ENCODE data around the gene SDCBP2. TPM values are rescaled to one million over a fixed set of nuclear protein-coding genes. Genes with fewer than 3 reads are reported as not detected.

Gene SDCBP2
- total and polyA plus RNA-seq, 9 donors, result 0.92 to 34.7 (median 3.7) TPM

DNA sequence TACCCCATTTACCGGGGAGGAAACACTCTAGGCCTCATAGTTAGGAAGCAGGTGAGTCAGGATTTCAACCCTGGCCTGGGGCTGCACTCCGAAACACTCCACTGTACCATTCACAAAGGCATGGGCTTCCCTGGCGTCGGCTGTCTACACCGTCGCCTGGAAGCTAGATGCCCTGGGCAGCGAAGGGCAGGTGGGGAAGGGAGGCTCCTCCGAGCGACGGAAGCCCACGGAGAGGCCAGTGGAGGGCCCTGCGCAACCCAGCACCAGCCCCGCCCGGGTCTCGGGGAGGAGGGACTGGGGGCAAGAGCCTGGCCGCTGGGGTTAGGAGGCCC, 16.1 kb downstream of the SDCBP2 start:
- TF ChIP-seq EP300 (IDR thresholded peaks at IDR 0.05), result no peak
- TF ChIP-seq, protein P1, sequence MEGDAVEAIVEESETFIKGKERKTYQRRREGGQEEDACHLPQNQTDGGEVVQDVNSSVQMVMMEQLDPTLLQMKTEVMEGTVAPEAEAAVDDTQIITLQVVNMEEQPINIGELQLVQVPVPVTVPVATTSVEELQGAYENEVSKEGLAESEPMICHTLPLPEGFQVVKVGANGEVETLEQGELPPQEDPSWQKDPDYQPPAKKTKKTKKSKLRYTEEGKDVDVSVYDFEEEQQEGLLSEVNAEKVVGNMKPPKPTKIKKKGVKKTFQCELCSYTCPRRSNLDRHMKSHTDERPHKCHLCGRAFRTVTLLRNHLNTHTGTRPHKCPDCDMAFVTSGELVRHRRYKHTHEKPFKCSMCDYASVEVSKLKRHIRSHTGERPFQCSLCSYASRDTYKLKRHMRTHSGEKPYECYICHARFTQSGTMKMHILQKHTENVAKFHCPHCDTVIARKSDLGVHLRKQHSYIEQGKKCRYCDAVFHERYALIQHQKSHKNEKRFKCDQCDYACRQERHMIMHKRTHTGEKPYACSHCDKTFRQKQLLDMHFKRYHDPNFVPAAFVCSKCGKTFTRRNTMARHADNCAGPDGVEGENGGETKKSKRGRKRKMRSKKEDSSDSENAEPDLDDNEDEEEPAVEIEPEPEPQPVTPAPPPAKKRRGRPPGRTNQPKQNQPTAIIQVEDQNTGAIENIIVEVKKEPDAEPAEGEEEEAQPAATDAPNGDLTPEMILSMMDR (IDR thresholded peaks at IDR 0.05), result no peak
- TF ChIP-seq POLR2A (IDR thresholded peaks at IDR 0.05), result no peak
- Histone ChIP-seq H3K4me1 (ENCODE audit: insufficient read depth) (peaks cover 2% of the 10 kb centered on the region), H3K4me3 (no peak overlapping the region), H3K27me3 (no peaks in the 10 kb centered on the region), H3K9me3 (no peaks in the 10 kb centered on the region), H3K36me3 (no peaks in the 10 kb centered on the region), H3K27ac (no peak overlapping the region)
- WGBS, 3 donors, result 72 to 77% (median 73%) methylated on average over 15 to 16 of the region's 16 CpGs
- intact Hi-C loops (cut with DNase I), result loop anchor here (5.0 kb wide), 4 partner anchors 84 to 154 kb away; partner anchors contain the start of gene NSFL1C (in 1 of the 4)
- DNase-seq, result no peak

DNA sequence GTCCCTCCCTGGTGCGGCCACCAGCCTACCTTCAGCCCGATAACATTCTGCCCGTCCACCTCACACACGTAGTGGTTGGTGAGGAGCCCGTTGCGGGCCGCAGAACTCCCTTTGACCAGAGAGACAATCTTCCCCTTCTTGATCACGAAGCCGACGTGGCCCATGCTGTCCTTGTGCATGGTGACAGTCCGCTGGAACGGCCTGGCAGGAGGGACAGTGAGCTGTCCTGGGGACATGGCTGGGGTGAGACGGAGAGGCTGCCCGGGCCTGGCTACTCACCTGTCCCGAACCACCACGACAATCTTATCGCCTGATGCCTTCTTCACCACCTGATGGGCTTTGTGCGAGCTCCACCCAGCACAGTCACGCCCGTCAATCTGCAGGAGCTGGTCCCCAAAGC, 16.6 kb downstream of the SDCBP2 start:
- H3K36me3 ChIP-seq, result no peaks in the 10 kb centered on the region
- no peak overlapping the region for H3K4me3 ChIP-seq
- DNase-seq, result no peak
- H3K9me3 ChIP-seq, result no peaks in the 10 kb centered on the region
- intact Hi-C loops (cut with DNase I), result loop anchor here (5.0 kb wide), 4 partner anchors 85 to 155 kb away; partner anchors contain the start of gene NSFL1C (in 1 of the 4)
- no peak for TF ChIP-seq EP300 (IDR thresholded peaks at IDR 0.05)
- no peak for TF ChIP-seq POLR2A (IDR thresholded peaks at IDR 0.05)
- TF ChIP-seq, protein P1 (IDR thresholded peaks at IDR 0.05), result no peak
- WGBS, 3 donors, result 93 to 95% (median 94%) methylated on average over 18 to 20 of the region's 20 CpGs
- no peak overlapping the region for H3K27ac ChIP-seq
- H3K4me1 ChIP-seq (ENCODE audit: insufficient read depth), result peaks cover 2% of the 10 kb centered on the region
- H3K27me3 ChIP-seq, result no peaks in the 10 kb centered on the region

DNA sequence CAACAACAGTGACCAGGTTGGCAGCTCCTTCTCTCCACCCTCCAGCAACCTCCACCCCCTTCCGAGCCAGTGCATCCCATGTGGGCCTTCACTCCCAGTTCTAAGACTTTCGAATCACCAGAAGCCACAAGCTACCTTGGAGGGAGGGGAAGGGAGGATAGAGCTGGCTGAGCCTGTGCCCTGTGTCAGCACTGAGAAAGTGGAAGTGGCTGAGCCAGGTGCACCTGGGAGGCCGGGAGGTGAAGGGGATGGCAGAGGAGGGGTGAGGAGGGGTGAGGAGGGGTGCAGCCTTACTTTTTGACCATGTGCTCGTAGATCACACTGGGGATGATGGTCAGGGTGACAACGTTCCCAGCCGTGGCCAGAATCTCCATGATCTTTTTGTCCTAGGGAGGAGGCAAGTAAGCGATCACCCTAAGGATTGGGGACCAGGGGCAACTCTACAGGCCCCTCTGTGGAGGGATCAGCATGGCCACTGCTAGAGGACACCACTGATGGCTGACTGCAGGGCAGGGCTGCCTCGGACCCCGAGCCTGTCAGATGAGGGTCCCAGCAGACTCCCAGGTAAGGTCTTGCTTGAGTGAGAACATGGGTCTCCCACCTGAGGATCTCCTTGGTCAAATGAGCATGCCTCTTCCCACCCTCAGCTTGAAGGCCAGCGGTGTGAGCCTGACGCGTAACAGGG, 18.3 kb downstream of the SDCBP2 start:
- TF ChIP-seq, protein P1 (IDR thresholded peaks at IDR 0.05), result no peak
- no peak for TF ChIP-seq POLR2A (IDR thresholded peaks at IDR 0.05)
- TF ChIP-seq EP300 (IDR thresholded peaks at IDR 0.05), result no peak
- H3K9me3 ChIP-seq, result no peaks in the 10 kb centered on the region
- intact Hi-C loops (cut with DNase I), result loop anchor here (5.0 kb wide), 4 partner anchors 87 to 157 kb away; partner anchors contain the start of gene NSFL1C (in 1 of the 4)
- no peak for DNase-seq
- no peak overlapping the region for H3K27ac ChIP-seq
- 81 to 87% (median 84%) methylated on average over 12 of the region's 12 CpGs for WGBS, 3 donors
- no peak overlapping the region for H3K4me3 ChIP-seq
- H3K4me1 ChIP-seq (ENCODE audit: insufficient read depth), result peaks cover 2% of the 10 kb centered on the region
- H3K27me3 ChIP-seq, result no peaks in the 10 kb centered on the region
- no peaks in the 10 kb centered on the region for H3K36me3 ChIP-seq

DNA sequence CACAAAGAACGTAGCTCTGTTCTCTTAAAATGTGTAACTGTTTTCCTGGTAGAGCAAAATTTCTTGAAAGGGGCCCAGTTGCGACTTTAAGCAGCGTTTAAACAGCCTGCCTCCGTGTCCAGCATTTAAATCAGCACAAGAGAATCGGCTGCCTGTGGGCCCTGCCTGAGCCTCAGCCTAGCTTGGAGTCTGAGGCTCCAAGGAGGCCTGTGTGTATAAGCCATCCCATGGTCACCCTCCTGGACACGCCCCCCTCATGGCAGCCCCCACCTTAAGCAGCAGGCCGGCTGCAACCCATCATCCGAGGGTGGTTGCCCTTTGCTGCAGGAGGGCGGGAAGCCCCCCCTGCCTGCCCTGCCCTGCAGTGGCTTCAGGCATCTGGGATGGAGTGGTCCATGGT, 18.9 kb downstream of the SDCBP2 start:
- intact Hi-C loops (cut with DNase I), result loop anchor here (5.0 kb wide), 4 partner anchors 87 to 157 kb away; partner anchors contain the start of gene NSFL1C (in 1 of the 4)
- H3K9me3 ChIP-seq, result no peaks in the 10 kb centered on the region
- no peaks in the 10 kb centered on the region for H3K36me3 ChIP-seq
- TF ChIP-seq POLR2A (IDR thresholded peaks at IDR 0.05) (no peak), EP300 (IDR thresholded peaks at IDR 0.05) (no peak)
- TF ChIP-seq, protein P1 (IDR thresholded peaks at IDR 0.05), result no peak
- peaks cover 2% of the 10 kb centered on the region for H3K4me1 ChIP-seq (ENCODE audit: insufficient read depth)
- DNase-seq, result no peak
- H3K27ac ChIP-seq, result no peak overlapping the region
- no peak overlapping the region for H3K4me3 ChIP-seq
- H3K27me3 ChIP-seq, result no peaks in the 10 kb centered on the region
- 38 to 67% (median 53%) methylated on average over 8 to 9 of the region's 9 CpGs for WGBS, 3 donors

Measured in ovary (tissue), 9 donors.